Astrocyte of the cerebellum (primary cell): ENCODE results near the gene ANTKMT.
A peak's percentile ranks its signal among the peaks of the same experiment; 100 is the strongest.

Source experiments
- DNase-seq: peaks from one replicate; pipeline ENCODE4 v3.0.0-alpha.2; 2011; ENCODE audit warnings: low read depth
- H3K4me3 ChIP-seq: 2 replicates; pipeline ENCODE4 v1.5.1; 2011; ENCODE audit warnings: mild to moderate bottlenecking, low read depth, low read length, moderate library complexity
- CTCF ChIP-seq: IDR thresholded peaks from 2 replicates; pipeline ENCODE4 v1.5.1; 2012; ENCODE audit warnings: low read length, low read depth, moderate library complexity, mild to moderate bottlenecking; ENCODE audit errors: missing control alignments
- in situ Hi-C: cut with HindIII; loops from 2 replicates; pipeline ENCODE4 v1.10.0; 2017; ENCODE audit warnings: low sequenced_read_pairs

Gene ANTKMT

GRCh38 chr16:674968-675883, 45.7 kb upstream of the ANTKMT start, which contains the start of gene RHBDL1:
Gene RHBDL1, plus strand, starts transcription at chr16:675671. Its CDS starts 120 bp downstream, at chr16:675791.
- TF ChIP-seq CTCF: no peak
- no peak for DNase-seq
- peak within 1 kb of the TSS; percentile 31 for H3K4me3 ChIP-seq
- in situ Hi-C loops: no loop called here

GRCh38 chr16:675884-676564, 44.9 kb upstream of the ANTKMT start:
- TF ChIP-seq CTCF: no peak
- H3K4me3 ChIP-seq: peak overlapping the region; percentile 31
- in situ Hi-C loops: no loop called here
- DNase-seq: no peak

GRCh38 chr16:676565-676902, 44.4 kb upstream of the ANTKMT start:
- H3K4me3 ChIP-seq: no peak overlapping the region
- in situ Hi-C loops: no loop called here
- no peak for TF ChIP-seq CTCF
- no peak for DNase-seq

DNA sequence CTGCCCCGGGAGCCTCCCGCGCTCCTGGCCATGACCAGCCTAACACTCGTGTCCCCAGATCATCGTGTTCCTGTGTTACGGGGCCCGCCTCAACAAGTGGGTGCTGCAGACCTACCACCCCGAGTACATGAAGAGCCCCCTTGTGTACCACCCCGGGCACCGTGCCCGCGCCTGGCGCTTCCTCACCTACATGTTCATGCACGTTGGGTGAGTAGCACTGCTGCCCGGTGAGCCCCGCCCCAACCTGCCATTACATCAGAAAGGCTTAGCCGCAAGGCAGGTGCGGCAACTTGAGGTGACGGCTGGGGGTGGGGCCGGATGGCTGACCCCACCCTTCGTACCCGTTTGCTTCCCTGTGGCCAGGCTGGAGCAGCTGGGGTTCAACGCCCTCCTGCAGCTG, 44.0 kb upstream of the ANTKMT start:
- no peak overlapping the region for H3K4me3 ChIP-seq
- in situ Hi-C loops: no loop called here
- DNase-seq: no peak
- no peak for TF ChIP-seq CTCF

- DNase-seq: no peak
- in situ Hi-C loops: no loop called here
- no peak overlapping the region for H3K4me3 ChIP-seq
- TF ChIP-seq CTCF: no peak
These were observed 43.4 kb upstream of the ANTKMT start for GRCh38 chr16:677316-678190.

- no peak for TF ChIP-seq CTCF
- in situ Hi-C loops: no loop called here
- DNase-seq: no peak
- no peak overlapping the region for H3K4me3 ChIP-seq
These were observed 42.6 kb upstream of the ANTKMT start for GRCh38 chr16:678209-678857.
